Retinal pigment epithelial cell (primary cell): ENCODE measurements around the gene EEF1AKMT3.

Experiments
- DNase-seq: peaks from one replicate; pipeline ENCODE4 v3.0.0-alpha.2; 2010; ENCODE audit warnings: low read depth
- H3K4me3 ChIP-seq: 2 replicates; pipeline ENCODE4 v1.5.1; 2011; ENCODE audit warnings: mild to moderate bottlenecking, low read length, control low read depth, moderate library complexity
- TF ChIP-seq, protein P1 (sequence below): conservative IDR thresholded peaks from 2 replicates; pipeline ENCODE4 v1.5.1; 2011; ENCODE audit warnings: low read depth, low read length, control low read depth, inconsistent platforms

EEF1AKMT3 gene

DNA sequence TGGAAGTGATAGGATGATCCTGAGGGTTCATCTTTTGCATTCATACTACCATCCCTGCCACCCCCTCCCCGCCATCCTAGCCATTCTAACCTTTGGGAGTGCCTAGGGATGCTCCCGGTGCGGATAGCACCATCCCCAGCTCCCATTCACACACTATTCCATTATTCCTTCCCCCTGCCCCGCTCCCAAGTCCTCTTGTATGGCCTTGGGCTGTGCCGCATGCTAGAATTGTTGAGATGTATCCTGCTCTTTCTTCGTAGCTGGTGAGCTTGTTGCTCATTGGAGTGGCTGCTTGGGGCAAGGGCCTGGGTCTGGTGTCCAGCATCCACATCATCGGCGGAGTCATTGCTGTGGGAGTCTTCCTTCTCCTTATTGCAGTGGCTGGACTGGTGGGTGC is 26.9 kb upstream of the EEF1AKMT3 start:
- TF ChIP-seq, protein P1, sequence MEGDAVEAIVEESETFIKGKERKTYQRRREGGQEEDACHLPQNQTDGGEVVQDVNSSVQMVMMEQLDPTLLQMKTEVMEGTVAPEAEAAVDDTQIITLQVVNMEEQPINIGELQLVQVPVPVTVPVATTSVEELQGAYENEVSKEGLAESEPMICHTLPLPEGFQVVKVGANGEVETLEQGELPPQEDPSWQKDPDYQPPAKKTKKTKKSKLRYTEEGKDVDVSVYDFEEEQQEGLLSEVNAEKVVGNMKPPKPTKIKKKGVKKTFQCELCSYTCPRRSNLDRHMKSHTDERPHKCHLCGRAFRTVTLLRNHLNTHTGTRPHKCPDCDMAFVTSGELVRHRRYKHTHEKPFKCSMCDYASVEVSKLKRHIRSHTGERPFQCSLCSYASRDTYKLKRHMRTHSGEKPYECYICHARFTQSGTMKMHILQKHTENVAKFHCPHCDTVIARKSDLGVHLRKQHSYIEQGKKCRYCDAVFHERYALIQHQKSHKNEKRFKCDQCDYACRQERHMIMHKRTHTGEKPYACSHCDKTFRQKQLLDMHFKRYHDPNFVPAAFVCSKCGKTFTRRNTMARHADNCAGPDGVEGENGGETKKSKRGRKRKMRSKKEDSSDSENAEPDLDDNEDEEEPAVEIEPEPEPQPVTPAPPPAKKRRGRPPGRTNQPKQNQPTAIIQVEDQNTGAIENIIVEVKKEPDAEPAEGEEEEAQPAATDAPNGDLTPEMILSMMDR: no peak
- peak overlapping the region; percentile 91 for H3K4me3 ChIP-seq
- DNase-seq: no peak

DNA sequence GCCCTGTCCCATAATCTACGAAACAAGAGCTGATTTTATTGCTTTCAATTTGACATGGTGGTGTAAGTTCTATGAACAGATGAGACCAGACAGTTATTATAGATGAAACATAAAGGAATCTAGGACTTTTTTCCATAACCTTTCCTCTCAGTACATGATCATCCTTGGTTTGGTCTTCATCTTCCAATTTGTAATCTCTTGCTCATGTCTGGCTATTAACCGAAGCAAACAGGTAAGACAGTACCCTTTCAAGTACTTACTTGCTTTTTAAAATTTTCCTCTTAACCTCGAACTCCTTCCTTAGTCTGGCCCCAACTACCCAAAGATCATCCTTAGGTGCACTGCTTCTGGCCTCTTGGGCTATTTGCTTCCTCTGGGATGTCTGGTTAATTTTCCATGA is 26.4 kb upstream of the EEF1AKMT3 start:
- TF ChIP-seq, protein P1: no peak
- peak overlapping the region; percentile 91 for H3K4me3 ChIP-seq
- no peak for DNase-seq

DNA sequence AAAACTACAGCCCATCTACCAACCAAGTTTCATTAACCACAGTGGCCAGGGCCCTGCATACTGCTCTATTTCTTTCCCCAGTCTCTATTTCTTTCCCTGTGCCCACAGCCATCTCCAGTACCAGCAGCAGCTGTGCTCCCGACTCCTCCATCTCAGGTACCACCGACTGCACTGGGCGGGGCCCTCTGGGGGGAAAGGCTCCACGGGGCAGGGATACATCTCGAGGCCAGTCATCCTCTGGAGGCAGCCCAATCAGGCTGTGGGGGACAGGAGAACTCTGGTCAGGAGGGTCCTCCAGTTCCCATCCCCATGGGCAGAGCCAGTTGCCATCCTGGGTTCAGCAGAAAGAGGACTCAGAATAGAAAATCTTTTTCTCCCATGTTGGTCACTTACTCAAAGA is 23.4 kb upstream of the EEF1AKMT3 start:
- TF ChIP-seq, protein P1: no peak
- no peak overlapping the region for H3K4me3 ChIP-seq
- DNase-seq: no peak

DNA sequence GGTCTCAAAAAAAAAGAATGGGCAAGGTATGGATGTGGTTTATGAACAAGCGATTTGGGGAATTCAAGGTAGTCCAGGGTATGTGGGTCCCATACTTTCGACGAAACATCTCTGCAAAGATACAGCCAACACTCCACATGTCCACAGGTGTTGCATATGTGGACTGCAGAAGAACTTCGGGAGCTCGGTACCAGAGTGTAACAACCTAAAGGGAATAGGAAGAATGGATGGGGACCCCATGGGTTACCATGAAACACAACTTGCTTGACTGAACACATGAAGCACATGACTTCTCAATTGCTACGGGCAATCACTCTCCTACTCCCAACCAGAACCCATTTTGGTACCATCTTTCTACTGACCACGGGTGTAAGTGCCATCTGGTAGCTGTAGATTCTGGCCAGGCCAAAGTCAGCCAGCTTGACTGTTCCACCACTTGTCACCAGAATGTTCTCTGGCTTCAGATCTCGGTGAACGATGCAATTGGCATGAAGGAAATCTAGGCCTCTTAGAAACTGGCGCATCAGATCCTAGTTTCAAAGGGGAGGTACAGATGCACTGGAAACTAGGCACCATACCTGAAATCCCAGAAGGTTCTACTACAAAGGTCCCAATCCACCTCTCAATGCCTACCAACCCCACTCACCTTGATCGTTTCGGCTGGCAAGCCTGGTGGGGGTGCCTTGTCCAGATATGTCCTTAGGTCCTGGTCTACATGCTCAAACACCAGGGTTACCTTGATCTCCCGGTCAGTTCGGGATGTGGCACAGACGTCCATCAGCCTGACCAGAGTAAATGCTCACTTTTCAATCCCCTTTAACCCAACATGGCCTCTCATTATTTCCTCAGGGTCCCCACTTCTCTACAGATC is 21.6 kb upstream of the EEF1AKMT3 start:
- H3K4me3 ChIP-seq: peak overlapping the region; percentile 90
- no peak for DNase-seq
- TF ChIP-seq, protein P1: no peak

DNA sequence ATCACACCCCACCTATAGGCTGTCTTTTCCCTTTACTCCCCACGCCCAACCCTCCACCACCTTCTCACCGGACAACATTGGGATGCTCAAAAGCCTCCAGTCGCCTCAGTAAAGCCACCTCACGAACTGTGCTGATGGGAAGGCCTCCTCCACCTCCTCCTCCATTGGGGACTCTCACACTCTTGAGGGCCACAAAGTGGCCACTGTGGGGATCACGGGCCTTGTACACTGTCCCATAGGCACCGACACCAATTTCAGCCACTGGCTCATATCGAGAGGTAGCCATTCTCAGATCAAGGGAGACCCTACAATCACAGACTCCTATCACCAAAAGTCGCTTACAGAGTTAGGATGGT is 21.0 kb upstream of the EEF1AKMT3 start:
- DNase-seq: no peak
- peak overlapping the region; percentile 90 for H3K4me3 ChIP-seq
- TF ChIP-seq, protein P1: no peak

DNA sequence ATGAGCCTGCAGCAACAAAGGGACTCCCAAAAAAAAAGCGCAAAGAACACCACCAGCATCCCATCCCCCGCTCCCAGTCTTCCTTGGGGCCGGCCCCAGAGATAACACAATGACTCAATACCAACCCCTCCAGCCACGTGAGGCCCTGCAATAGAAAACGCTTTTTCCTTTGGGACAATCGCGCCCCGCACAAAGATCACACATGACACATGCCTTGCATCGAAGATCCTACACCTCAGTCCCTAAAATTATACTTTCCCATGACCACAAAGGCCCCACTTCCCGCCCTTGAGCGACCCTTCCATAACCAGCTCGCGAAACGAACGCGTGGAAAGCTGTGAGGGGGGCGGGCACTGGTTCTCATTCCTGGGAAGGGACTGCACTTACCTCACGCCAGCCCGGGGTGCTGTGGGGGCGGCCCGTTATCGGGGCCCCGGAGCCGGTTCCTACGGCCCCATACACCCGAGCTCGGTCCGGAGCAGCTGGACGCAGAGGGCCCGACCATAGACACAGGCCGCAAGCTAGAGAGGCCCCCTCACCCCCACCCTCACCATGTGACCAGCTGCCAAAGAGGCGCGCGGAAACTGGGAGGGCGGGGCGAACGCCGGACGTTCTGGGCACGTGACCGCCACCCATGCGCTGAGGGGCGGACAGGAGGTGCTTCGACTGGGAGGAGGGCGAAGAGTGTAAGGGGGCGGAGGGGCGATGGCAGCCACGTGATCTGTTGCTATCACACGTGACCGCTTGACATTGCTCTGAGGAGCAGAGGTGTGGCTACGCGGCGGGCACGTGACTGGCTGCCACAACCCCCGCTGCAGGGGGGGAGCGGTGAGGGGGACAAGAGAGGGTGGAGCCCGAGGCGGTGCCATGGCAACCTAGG is 20.4 kb upstream of the EEF1AKMT3 start, which contains the start of gene CDK4:
CDK4 (minus strand) TSS at position 523 of the 880 bp plus-strand sequence. CDS start 593 bp downstream, outside the sequence.
- H3K4me3 ChIP-seq: peak within 1 kb of the TSS; percentile 90
- DNase-seq: peak; percentile 98
- TF ChIP-seq, protein P1: no peak
